ENCODE results near the gene ZGPAT.

The ZGPAT gene

DNA sequence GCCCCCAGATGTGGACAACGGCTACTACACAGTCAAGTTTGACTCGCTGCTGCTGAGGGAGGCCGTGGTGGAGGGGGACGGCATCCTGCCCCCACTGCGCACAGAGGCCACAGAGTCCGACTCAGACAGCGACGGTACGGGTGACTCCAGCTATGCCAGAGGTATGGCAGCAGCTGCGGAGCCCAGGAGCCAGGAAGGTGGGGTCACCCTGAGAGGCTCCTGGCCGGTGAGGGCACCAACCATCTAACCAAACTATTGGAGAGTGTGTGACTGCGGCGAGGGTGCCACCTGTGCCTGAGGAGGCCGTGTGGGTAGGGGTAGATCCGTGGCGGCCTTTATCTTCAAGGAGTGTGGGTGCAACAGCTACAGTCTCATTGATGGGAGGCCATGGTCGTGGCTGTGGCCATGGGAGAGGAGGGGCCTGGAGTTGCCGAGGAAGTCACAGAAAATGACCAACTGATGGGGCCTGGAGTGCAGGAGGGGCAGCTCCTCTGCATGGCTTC, 25.8 kb downstream of the ZGPAT start:
- no peak for DNase-seq (ENCODE audit: low read depth, low spot score)

- no peak for DNase-seq (ENCODE audit: low read depth, low spot score)
These were observed 26.5 kb downstream of the ZGPAT start for GRCh38 chr20:63734111-63734945.

DNA sequence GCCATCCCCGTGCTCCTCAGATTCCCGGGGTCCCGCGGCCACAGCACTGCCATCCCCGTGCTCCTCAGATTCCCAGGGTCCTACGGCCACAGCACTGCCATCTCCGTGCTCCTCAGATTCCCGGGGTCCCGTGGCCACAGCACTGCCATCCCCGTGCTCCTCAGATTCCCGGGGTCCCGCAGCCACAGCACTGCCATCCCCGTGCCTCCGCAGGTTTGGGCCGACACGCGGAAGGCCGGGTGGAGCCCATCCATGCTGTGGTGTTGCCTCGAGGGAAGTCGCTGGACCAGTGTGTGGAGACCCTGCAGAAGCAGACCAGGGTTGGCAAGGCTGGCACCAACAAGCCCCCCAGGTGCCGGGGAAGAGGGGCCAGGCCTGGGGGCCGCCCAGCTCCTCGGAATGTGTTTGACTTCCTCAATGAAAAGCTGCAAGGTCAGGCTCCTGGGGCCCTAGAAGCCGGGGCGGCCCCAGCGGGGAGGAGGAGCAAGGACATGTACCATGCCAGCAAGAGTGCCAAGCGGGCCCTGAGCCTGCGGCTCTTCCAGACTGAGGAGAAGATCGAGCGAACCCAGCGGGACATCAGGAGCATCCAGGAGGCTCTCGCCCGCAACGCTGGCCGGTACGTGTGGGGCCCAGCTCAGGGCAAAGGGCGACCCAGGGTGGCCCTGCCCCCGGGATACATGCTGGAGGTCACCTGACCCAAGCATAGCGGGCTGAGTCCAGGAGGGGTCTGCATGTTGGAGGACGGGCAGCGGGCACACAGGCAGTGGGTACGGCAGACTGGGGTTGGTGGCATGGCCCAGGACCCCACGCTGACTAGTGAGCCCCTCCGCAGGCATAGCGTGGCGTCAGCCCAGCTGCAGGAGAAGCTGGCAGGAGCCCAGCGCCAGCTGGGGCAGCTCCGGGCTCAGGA, 27.4 kb downstream of the ZGPAT start:
- DNase-seq (ENCODE audit: low read depth, low spot score): no peak

DNA sequence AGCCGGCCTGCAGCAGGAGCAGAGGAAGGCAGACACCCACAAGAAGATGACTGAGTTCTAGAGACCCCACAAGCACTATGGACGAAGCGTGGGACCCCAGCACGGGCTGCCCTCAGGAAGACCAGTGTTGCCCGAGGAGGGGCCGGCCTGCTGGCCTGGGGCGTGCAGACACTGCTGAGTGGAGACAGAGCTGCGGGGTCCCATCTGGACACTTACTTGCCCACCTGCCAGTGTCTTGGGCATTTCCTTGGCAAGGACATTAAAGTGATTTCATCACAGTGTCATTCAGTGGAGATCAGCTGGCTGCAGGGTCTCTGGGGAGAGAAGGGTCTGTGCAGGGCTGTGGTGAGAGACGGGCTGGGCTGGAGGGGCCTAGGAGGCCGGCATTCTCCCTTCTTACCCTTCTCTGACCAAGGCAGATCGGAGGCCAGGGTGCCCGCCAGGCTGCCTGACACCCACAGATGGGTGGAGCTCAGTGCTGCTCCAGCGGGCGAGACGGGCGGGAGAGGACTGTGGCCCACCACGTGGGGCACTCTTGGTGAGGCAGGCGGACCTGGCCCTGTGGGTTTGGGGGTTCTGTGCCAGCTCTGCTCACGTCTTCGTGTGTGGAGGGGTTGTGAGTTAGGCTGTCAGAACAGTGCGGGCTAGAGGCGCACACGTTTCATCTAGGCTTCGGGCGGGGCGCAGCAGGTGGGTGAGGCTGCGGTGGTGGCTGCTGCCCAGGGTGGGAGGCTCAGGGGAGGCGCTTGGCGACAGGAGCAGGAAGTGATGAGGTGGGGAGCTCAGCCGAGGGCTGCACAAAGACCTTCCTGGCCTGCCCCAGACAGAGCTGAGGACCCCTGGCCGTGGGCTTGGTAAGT, 28.2 kb downstream of the ZGPAT start, which contains the start of gene LIME1:
Gene LIME1, plus strand, starts transcription at position 806 of the 860 bp plus-strand sequence. CDS start 886 bp downstream, outside the sequence.
- no peak for DNase-seq (ENCODE audit: low read depth, low spot score)

GRCh38 chr20:63736893-63737694, 29.3 kb downstream of the ZGPAT start:
- DNase-seq (ENCODE audit: low read depth, low spot score): no peak

GRCh38 chr20:63737695-63737944, 29.8 kb downstream of the ZGPAT start:
- no peak for DNase-seq (ENCODE audit: low read depth, low spot score)

DNA sequence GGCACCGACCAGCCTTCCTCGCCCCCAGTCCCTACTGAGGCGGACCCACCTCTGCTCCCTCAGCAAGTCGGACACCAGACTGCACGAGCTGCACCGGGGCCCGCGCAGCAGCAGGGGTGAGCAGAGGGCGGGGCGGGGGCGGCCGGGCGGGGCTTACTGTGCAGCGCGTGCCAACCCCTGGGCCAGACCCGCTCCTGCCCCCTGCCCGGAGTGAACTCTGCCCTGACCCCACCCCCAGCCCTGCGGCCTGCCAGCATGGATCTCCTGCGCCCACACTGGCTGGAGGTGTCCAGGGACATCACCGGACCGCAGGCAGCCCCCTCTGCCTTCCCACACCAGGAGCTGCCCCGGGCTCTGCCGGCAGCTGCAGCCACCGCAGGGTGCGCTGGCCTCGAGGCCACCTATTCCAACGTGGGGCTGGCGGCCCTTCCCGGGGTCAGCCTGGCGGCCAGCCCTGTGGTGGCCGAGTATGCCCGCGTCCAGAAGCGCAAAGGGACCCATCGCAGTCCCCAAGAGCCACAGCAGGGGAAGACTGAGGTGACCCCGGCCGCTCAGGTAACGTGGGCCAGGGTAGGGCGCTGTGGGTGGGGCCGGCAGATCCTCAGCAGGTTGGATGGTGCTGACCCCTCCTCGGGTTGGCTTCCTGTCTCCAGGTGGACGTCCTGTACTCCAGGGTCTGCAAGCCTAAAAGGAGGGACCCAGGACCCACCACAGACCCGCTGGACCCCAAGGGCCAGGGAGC, 30.3 kb downstream of the ZGPAT start:
- DNase-seq (ENCODE audit: low read depth, low spot score): no peak

DNA sequence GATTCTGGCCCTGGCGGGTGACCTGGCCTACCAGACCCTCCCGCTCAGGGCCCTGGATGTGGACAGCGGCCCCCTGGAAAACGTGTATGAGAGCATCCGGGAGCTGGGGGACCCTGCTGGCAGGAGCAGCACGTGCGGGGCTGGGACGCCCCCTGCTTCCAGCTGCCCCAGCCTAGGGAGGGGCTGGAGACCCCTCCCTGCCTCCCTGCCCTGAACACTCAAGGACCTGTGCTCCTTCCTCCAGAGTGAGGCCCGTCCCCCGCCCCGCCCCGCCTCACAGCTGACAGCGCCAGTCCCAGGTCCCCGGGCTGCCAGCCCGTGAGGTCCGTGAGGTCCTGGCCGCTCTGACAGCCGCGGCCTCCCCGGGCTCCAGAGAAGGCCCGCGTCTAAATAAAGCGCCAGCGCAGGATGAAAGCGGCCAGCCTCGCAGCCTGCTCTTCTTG, 30.9 kb downstream of the ZGPAT start:
- DNase-seq (ENCODE audit: low read depth, low spot score): no peak

DNA sequence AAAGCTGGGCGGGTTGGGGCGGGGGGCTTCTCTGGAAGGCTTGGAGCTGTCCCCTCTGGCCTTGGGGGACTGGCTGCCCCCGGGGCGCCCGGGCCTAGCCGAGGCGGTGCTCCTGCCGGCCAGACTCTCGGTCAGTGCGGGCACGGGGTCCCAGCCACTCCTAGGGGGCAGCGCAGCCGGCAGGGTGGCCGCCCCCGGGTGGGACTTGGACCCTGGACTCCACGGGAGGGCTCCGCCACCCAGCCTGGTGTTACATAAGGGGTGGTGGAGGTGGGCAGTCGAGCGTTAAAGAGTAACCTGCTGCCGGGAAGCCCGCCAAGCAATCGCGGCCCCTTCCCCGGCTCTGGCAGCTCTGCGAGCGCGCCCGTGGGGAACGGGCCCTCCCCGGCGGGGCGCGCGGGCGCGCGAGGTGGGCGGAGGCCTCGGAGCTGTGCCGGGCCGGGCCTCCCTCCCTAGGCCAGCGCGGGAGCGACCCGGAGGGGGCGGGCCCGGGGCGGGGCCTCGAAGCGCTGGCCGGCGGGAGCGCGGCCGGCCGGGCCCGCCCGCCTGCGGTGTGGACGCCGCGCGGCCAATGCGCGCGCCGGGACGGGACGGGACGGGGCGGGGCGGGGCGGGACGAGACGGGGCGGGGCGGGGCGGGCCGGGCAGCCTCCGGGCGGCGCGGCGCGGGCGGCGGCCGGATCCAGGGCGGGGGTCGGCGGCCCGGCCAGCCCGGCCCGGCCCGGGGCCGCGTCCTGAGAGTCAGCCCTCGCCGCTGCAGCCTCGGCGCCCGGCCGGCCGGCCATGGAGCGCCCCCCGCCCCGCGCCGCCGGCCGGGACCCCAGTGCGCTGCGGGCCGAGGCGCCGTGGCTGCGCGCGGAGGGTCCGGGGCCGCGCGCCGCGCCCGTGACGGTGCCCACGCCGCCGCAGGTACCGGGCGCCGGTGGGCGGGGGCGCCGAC, 31.6 kb downstream of the ZGPAT start, which contains the start of gene SLC2A4RG:
Gene SLC2A4RG, plus strand, starts transcription at position 647 of the 940 bp plus-strand sequence. Its CDS starts 137 bp downstream, at position 784.
- no peak for DNase-seq (ENCODE audit: low read depth, low spot score)

- no peak for DNase-seq (ENCODE audit: low read depth, low spot score)
These were observed 32.3 kb downstream of the ZGPAT start for GRCh38 chr20:63740070-63740626.

GRCh38 chr20:63740627-63741353, 33.0 kb downstream of the ZGPAT start:
- peak; percentile 61 for DNase-seq (ENCODE audit: low read depth, low spot score)

GRCh38 chr20:63741354-63741675, 33.5 kb downstream of the ZGPAT start:
- no peak for DNase-seq (ENCODE audit: low read depth, low spot score)

DNA sequence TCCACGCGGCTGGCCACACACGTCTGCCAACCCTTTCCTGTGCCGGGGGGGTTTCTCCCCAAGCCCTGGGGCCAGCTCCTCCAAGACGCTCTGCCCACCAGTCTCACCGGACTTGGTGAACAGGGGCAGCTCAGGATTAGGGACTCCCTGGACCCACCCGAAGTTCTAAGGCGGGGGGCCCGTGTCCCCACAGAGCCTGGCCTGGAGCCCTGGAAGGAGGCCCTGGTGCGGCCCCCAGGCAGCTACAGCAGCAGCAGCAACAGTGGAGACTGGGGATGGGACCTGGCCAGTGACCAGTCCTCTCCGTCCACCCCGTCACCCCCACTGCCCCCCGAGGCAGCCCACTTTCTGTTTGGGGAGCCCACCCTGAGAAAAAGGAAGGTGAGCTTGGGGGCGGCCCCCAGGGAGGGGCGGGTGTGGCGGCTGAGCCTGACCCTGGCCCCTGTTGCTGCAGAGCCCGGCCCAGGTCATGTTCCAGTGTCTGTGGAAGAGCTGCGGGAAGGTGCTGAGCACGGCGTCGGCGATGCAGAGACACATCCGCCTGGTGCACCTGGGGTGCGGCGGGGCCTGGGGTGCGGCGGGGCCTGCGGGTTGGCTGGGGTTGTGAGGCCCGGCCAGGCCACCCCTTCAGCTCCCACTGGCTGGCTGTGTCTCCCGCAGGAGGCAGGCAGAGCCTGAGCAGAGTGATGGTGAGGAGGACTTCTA, 34.0 kb downstream of the ZGPAT start:
- DNase-seq (ENCODE audit: low read depth, low spot score): no peak

- no peak for DNase-seq (ENCODE audit: low read depth, low spot score)
These were observed 34.7 kb downstream of the ZGPAT start for GRCh38 chr20:63742381-63743024.

DNA sequence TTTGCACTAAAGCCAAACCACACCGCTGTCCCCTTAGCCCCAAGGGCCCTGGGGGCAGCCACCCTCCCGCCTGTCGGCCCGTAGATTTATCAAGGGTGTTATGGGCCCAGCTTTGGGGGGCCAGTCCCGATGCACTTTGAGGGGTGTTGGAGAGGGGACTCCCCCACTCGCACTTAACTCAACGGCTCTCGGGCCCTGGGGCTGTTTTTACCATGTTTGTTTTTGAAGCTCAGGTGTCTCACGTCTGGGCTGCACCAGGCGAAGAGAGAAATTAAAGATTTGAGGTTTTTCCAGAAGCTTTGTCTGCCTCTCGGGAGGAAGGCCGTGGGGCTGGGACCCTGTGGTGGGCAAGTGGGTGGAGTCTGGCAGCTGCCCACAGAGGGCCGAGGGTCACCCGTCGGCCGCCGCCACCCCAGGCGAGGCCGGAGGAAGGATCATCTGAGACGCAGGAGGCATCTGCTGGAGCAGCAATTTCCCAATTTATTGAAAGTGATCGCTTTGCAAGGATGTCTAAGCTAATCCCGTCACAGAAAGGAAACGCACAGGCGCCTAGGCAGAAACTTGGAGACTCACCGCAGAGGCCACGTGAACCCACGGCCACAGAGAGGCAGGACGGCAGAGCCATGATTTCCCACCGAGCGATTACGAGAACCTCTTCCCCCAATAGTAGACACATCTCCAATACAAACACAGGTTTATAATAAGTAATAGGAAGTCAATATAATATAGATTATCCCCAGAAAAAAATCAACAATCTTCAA, 35.6 kb downstream of the ZGPAT start:
- no peak for DNase-seq (ENCODE audit: low read depth, low spot score)

DNA sequence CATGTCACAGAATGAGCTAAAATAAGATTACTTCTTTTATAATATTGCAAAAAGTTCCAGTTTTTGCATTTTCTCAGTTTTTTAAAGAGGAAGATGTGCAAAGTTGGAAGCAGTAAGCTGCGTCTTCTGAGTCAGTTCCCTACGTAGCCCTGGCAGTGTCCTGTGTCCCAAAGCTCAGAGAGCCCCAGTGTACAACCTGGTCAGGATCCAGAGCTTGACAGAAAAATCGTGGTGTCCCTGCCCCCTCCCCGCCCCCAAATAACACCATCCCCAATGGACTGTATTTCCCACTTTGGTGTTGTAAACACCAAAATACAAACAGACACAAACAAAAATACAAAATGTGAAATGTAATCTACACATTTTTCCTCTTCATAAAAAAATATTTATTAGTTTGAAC, 36.3 kb downstream of the ZGPAT start:
- no peak for DNase-seq (ENCODE audit: low read depth, low spot score)

All from brain pericyte (primary cell).